Measurements from ENCODE around the gene SEMA4F.

GRCh38 chr2:74645344-74645743 lies 8.7 kb upstream of the SEMA4F start:
- TF ChIP-seq CTCF (IDR thresholded peaks at IDR 0.05; ENCODE audit: low read depth, low read length, poor library complexity, severe bottlenecking) (no peak), EZH2phosphoT487 (IDR thresholded peaks at IDR 0.05; ENCODE audit: borderline replicate concordance, low read length) (no peak)

All from DOHH2 (cell line).